ENCODE data around the gene TIGAR.

TIGAR gene

DNA sequence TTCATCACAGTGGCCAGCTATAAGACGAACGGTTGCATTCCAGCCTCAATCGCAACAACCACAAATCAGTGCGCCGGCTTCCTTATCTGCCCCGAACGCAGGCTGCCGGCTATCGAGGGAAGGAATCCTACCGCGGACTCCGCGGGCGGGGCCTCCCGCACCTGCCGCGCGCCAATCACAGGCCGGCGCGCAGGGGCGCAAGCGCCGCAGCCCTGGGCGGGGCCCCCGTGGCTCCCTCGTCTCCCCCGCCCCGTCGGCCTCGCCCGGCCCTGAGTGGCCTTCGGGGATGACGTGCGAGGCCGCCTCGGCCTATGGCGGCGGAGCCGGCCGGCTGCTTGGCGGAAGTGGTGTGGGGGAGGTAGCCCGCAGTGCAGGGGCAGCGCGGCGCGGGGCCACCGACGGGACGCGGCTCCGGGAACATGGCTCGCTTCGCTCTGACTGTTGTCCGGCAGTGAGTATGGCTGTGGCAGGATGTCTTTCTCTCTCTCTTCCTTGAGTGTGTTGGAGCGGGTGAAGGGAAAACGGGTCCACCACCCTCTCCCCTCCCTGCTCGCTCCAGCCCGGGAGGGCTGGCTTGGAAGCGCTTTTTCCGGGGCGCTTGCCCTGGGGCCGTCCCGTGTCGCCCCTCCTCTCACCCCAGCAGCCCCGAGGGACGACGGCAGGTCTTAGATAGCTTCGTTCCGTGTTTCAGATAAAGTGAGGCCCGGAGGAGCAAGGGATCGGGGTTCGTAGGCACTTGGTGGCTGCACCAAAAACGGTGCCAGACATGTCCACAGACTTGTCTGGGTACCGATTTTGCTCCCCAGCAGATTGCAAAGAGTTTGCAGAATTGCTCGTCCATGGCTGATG lies at the start of gene TIGAR:
Gene TIGAR (plus strand): TSS at position 361 of the 849 bp plus-strand sequence. CDS start 59 bp downstream, at position 420.
- peak within 1 kb of the TSS; percentile 77 for H3K4me3 ChIP-seq (replicated peaks; ENCODE audit: low read depth, low read length)
- TF ChIP-seq CTCF (IDR thresholded peaks at IDR 0.05; ENCODE audit: low read depth, low read length, missing control alignments): no peak
- peak; percentile 61 for DNase-seq (ENCODE audit: extremely low read depth, low read depth)

DNA sequence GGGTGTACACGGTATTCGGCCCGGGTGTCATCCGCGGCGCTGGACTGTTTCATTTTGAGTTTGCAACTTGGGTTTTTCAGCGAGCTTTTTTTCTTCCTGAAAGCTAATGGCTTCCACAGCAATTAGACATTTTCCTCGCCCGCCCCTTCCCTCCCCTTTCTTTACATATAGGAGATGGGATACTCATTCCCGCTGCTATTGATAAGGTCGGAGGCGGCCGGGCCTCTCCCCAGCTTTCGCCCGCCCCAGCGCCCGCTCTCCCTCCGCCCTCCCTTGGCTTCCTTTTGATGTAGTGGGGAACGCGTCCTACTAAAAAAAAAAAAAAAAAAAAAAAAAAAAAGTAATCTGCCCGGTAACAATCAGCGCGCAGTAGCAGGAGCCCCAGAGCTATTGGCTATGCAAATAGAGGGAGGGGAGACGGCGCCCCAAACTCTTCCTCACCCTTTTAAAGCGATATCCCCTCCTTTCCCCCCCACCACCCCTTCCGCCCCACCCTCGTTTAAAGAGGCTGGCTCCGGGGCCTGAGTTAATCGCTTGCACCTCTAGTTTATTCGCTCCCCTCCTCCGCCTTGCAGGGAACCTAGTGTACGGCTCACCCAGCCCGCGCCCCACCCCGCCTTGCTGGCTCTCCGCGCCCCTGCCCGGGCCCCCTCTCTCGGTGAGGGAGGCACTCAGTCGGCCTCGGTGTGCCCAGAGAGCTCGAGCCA lies 49.1 kb upstream of the TIGAR start:
- TF ChIP-seq CTCF (IDR thresholded peaks at IDR 0.05; ENCODE audit: low read depth, low read length, missing control alignments): no peak
- DNase-seq (ENCODE audit: extremely low read depth, low read depth): peak; percentile 17
- peak overlapping the region; percentile 11; the same call in 1 of the 2 replicates for H3K4me3 ChIP-seq (replicated peaks; ENCODE audit: low read depth, low read length)

- H3K4me3 ChIP-seq (replicated peaks; ENCODE audit: low read depth, low read length): no peak overlapping the region
- TF ChIP-seq CTCF (IDR thresholded peaks at IDR 0.05; ENCODE audit: low read depth, low read length, missing control alignments): no peak
- no peak for DNase-seq (ENCODE audit: extremely low read depth, low read depth)
These were observed 48.4 kb upstream of the TIGAR start for GRCh38 chr12:4272424-4273272.

DNA sequence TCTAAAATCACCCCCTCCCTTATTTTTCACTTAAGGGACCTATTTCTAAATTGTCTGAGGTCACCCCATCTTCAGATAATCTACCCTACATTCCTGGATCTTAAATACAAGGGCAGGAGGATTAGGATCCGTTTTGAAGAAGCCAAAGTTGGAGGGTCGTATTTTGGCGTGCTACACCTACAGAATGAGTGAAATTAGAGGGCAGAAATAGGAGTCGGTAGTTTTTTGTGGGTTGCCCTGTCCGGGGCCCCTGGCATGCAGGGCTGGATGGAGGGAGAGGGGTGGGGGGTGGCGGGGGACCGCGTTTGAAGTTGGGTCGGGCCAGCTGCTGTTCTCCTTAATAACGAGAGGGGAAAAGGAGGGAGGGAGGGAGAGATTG lies 47.8 kb upstream of the TIGAR start:
- no peak for TF ChIP-seq CTCF (IDR thresholded peaks at IDR 0.05; ENCODE audit: low read depth, low read length, missing control alignments)
- no peak for DNase-seq (ENCODE audit: extremely low read depth, low read depth)
- H3K4me3 ChIP-seq (replicated peaks; ENCODE audit: low read depth, low read length): no peak overlapping the region

- H3K4me3 ChIP-seq (replicated peaks; ENCODE audit: low read depth, low read length): peak within 1 kb of the TSS; percentile 38
- no peak for DNase-seq (ENCODE audit: extremely low read depth, low read depth)
- no peak for TF ChIP-seq CTCF (IDR thresholded peaks at IDR 0.05; ENCODE audit: low read depth, low read length, missing control alignments)
These were observed 47.2 kb upstream of the TIGAR start, which contains the start of gene CCND2 for GRCh38 chr12:4273652-4274395. TSS of gene CCND2 (plus strand) at chr12:4273762. CDS start at chr12:4274041, 279 bp downstream.
